ENCODE measurements around the gene KRTAP5-10.

DNA sequence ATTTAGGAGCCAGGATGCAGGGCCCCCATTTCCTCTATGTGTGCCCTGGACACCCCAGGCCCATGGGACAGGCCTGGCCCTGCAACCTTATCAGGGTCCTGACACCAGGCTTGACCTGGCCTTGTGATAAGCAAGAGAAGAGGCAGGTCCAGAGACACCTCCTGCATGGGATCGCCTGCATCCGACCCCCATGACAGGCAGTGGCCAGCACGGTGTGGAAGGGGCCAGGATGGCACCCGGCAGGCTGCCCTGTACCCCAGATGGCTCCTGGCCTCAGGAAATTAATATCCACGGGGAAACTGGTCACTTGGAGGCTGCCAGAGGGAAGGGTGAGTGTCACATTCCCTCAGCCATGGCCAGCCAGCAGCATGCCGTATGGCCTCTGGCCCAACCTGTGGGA is 10.4 kb upstream of the KRTAP5-10 start:
- no peak for TF ChIP-seq CTCF (IDR thresholded peaks at IDR 0.05; ENCODE audit: low read depth, low read length)
- TF ChIP-seq POLR2A (IDR thresholded peaks at IDR 0.05; ENCODE audit: extremely low read depth, insufficient read length), result no peak
- TF ChIP-seq, protein P1, sequence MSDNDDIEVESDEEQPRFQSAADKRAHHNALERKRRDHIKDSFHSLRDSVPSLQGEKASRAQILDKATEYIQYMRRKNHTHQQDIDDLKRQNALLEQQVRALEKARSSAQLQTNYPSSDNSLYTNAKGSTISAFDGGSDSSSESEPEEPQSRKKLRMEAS (IDR thresholded peaks at IDR 0.05; ENCODE audit: low read depth, low read length), result no peak

All from NB4 (cell line).